Endothelial cell of umbilical vein (primary cell): ENCODE results near the gene SCYGR7. TPM values are rescaled to one million over a fixed set of nuclear protein-coding genes. Genes with fewer than 3 reads are reported as not detected.

Experiments
- BruUV-seq: library from RNA; stranded (reverse); fragments of 400-500 nt; replicated peaks from 2 replicates; lab custom pipeline; 2021; lab: Mats Ljungman, UMichigan
- CTCF ChIA-PET: fragments of 300-600, 350-600 bp; sonication (Branson Sonifier 250); formaldehyde crosslinking; loops from one replicate; lab custom pipeline; 2021; ENCODE audit warnings: antibody characterized with exemption, inconsistent platforms; lab: Charles Lee
- POLR2A ChIA-PET: fragments of 300-600, 350-600 bp; sonication (Branson Sonifier 250); formaldehyde crosslinking; loops from one replicate; lab custom pipeline; 2021; ENCODE audit warnings: antibody characterized with exemption, inconsistent platforms; lab: Charles Lee
- DNase-seq: peaks from one replicate; pipeline ENCODE4 v3.0.0-alpha.2; 2011; ENCODE audit warnings: low read depth, low spot score
- FAIRE-seq: peaks from 2 replicates; lab custom pipeline; 2011; peaks lifted over from hg19 to GRCh38; lab: Jason Lieb, UNC
- H2AFZ ChIP-seq: 2 replicates; pipeline ENCODE4 v1.6.0; 2012; ENCODE audit warnings: low read depth, low read length, control low read depth, inconsistent platforms
- H3K27ac ChIP-seq: 2 replicates; pipeline ENCODE4 v1.5.1; 2011; ENCODE audit warnings: low read depth, mild to moderate bottlenecking, control low read depth, low read length, moderate library complexity; ENCODE audit not compliant: insufficient read depth
- H3K27me3 ChIP-seq, 2 experiments: 2 replicates each; pipeline versions ENCODE4 v1.6.0 to v1.6.1; 2011; ENCODE audit warnings: low read length in 2 of 2, mixed read lengths in 1 of 2; ENCODE audit not compliant: control insufficient read depth in 2 of 2, insufficient read depth in 2 of 2
- H3K36me3 ChIP-seq, 2 experiments: 2 replicates in 1 of 2; 3 replicates in 1 of 2; pipeline ENCODE4 v1.5.1; 2011; ENCODE audit warnings: low read length in 2 of 2, mild to moderate bottlenecking in 1 of 2, moderate library complexity in 1 of 2; ENCODE audit not compliant: control insufficient read depth in 2 of 2, insufficient read depth in 2 of 2; ENCODE audit errors: extremely low read depth in 1 of 2
- H3K4me1 ChIP-seq: 3 replicates; pipeline ENCODE4 v1.5.1; 2011; ENCODE audit warnings: mild to moderate bottlenecking, low read length; ENCODE audit not compliant: control insufficient read depth, insufficient read depth; ENCODE audit errors: extremely low read depth
- H3K4me2 ChIP-seq: 2 replicates; pipeline ENCODE4 v1.6.1; 2011; ENCODE audit warnings: low read length, control low read depth, mixed read lengths; ENCODE audit not compliant: insufficient read depth
- H3K4me3 ChIP-seq, 3 experiments: fragments of 200-600 bp in 1 of 3; sonication (generic), shearing (Covaris generic) in 1 of 3; replicated peaks in 1 of 3; 2 replicates each; pipeline ENCODE4 v1.5.1; 2011 to 2016; ENCODE audit warnings: control low read depth in 3 of 3, low read length in 3 of 3, mild to moderate bottlenecking in 2 of 3, inconsistent platforms in 1 of 3, low read depth in 1 of 3, moderate library complexity in 1 of 3; ENCODE audit not compliant: insufficient read depth in 1 of 3
- H3K79me2 ChIP-seq: 2 replicates; pipeline ENCODE4 v1.6.0; 2012; ENCODE audit warnings: low read length, inconsistent platforms; ENCODE audit not compliant: control insufficient read depth, insufficient read depth
- H3K9ac ChIP-seq: replicated peaks from 2 replicates; pipeline ENCODE3; 2011; ENCODE audit warnings: low read length, control low read depth; ENCODE audit not compliant: insufficient read depth; ENCODE audit errors: extremely low read depth
- H3K9me1 ChIP-seq: replicated peaks from 3 replicates; pipeline ENCODE4 v1.6.0; 2011; ENCODE audit warnings: mild to moderate bottlenecking, low read length; ENCODE audit not compliant: control insufficient read depth, insufficient read depth; ENCODE audit errors: extremely low read depth
- H3K9me3 ChIP-seq: replicated peaks from 2 replicates; pipeline ENCODE4 v1.5.1; 2012; ENCODE audit warnings: low read length, inconsistent platforms; ENCODE audit not compliant: control insufficient read depth, insufficient read depth
- H4K20me1 ChIP-seq: replicated peaks from 2 replicates; pipeline ENCODE3; 2011; ENCODE audit warnings: mild to moderate bottlenecking, low read length; ENCODE audit not compliant: control insufficient read depth, insufficient read depth; ENCODE audit errors: extremely low read depth
- EZH2 ChIP-seq: IDR thresholded peaks from 2 replicates; pipeline ENCODE4 v1.6.1; 2012; ENCODE audit warnings: borderline replicate concordance, low read depth, mild to moderate bottlenecking, moderate library complexity, low read length, inconsistent platforms; ENCODE audit not compliant: severe bottlenecking
- FOS ChIP-seq: IDR thresholded peaks from 2 replicates; pipeline ENCODE4 v1.6.1; 2011; ENCODE audit warnings: mild to moderate bottlenecking, low read length, moderate library complexity, borderline replicate concordance; ENCODE audit not compliant: insufficient read depth
- GATA2 ChIP-seq: IDR thresholded peaks from 2 replicates; pipeline ENCODE4 v1.7.0; 2011; ENCODE audit warnings: low read depth, mild to moderate bottlenecking, moderate library complexity, mixed read lengths, low read length; ENCODE audit not compliant: insufficient read length, insufficient read depth
- JUN ChIP-seq: IDR thresholded peaks from 2 replicates; pipeline ENCODE4 v1.6.1; 2011; ENCODE audit warnings: borderline replicate concordance, low read depth; ENCODE audit not compliant: insufficient read length, insufficient read depth
- MYC ChIP-seq: IDR thresholded peaks from one replicate; pipeline ENCODE4 v1.6.1; 2011; ENCODE audit warnings: mild to moderate bottlenecking, low read depth, low read length
- POLR2A ChIP-seq: IDR thresholded peaks from 2 replicates; pipeline ENCODE4 v1.6.1; 2012; ENCODE audit warnings: low read depth, mild to moderate bottlenecking, control low read depth, low read length
- POLR2AphosphoS5 ChIP-seq: IDR thresholded peaks from 2 replicates; pipeline ENCODE4 v1.6.1; 2012; ENCODE audit warnings: low read depth, mild to moderate bottlenecking, control low read depth, low read length, moderate library complexity; ENCODE audit not compliant: insufficient read depth
- dilution Hi-C: fragments of 300-500 bp; cut with MboI; formaldehyde crosslinking; loops from one replicate; pipeline ENCODE4 v1.15.0; 2019; ENCODE audit warnings: low sequenced_read_pairs; ENCODE audit not compliant: extremely low pct_ligation_motif_present
- intact Hi-C: fragments of 100-400 bp; cut with micrococcal nuclease; formaldehyde crosslinking; loops from one replicate; pipeline ENCODE4 v1.10.0; 2022
- polyA plus RNA-seq, 4 experiments: library from polyadenylated mRNA; depleted of rRNA in 3 of 4; stranded (reverse) in 3 of 4; unstranded in 1 of 4; fragments of >200 nt; gene quantifications; 2 replicates each; pipeline versions ENCODE4 v1.2.1 to v1.2.3, GENCODE V29; 2011 to 2012; ENCODE audit warnings: missing spikeins in 1 of 4
- total RNA-seq: library from RNA; stranded (reverse); gene quantifications from 2 replicates; pipeline ENCODE4 v1.2.3, GENCODE V29; 2021
- TF ChIP-seq, protein P1 (sequence below): IDR thresholded peaks from 2 replicates; pipeline ENCODE4 v1.6.1; 2011; ENCODE audit not compliant: insufficient read depth, insufficient read length
- TF ChIP-seq, protein P2 (sequence below), 2 donors: IDR thresholded peaks; 1 replicate in 1 of 2; 2 replicates in 1 of 2; pipeline ENCODE4 v1.5.1; 2011; ENCODE audit warnings: low read length in 2 of 2, mild to moderate bottlenecking in 2 of 2, moderate library complexity in 2 of 2, control low read depth in 1 of 2, inconsistent platforms in 1 of 2, low read depth in 1 of 2; ENCODE audit not compliant: insufficient read depth in 1 of 2; ENCODE audit errors: extremely low read depth in 1 of 2

The SCYGR7 gene
- total and polyA plus RNA-seq, 2 donors (not counting 3 experiments of a cell fraction or from before 2014, with no cell fraction given): not detected

DNA sequence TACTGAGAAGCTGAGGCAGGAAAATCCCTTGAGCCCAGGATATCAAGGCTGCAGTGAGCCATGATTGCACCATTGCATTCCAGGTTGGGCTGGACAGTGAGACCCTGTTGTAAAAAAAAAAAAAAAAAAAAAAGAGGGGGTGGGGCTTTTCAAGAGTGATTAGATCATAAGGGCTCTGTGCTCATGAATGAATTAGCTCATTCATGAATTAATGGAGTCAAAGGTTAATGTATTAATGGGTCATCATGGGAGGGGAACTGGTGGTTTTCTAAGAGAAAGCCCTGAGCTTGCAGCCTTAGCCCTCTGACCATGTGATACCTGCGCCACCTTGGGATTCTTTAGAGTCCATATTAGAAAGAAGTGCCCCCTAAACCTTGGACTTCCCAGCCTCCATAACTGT, 14.8 kb upstream of the SCYGR7 start:
- no peaks in the 10 kb centered on the region for H3K36me3 ChIP-seq
- TF ChIP-seq EZH2: no peak
- no peak for TF ChIP-seq POLR2AphosphoS5
- no peak for TF ChIP-seq FOS
- no peak for TF ChIP-seq JUN
- TF ChIP-seq, protein P1, sequence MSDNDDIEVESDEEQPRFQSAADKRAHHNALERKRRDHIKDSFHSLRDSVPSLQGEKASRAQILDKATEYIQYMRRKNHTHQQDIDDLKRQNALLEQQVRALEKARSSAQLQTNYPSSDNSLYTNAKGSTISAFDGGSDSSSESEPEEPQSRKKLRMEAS: no peak
- no peak for TF ChIP-seq POLR2A
- no peak for TF ChIP-seq MYC
- no peak overlapping the region for H3K27ac ChIP-seq
- no peaks in the 10 kb centered on the region for H3K4me1 ChIP-seq
- H3K27me3 ChIP-seq: peaks cover 0 to 2% of the 10 kb centered on the region in 2 experiments
- FAIRE-seq: no peak
- intact Hi-C loops (no loop called here), dilution Hi-C loops (no loop called here)
- no peak overlapping the region for H3K4me2 ChIP-seq
- ChIA-PET POLR2A (no interaction called here), CTCF (interaction anchor here (1.3 kb wide), 1 partner anchor 177 kb away, joined by 4 read pairs; no protein-coding TSS in a partner anchor)
- no peak overlapping the region for H3K4me3 ChIP-seq
- H3K9me1 ChIP-seq: no peaks in the 10 kb centered on the region
- BruUV-seq: no TSS peak
- H4K20me1 ChIP-seq: no peaks in the 10 kb centered on the region
- no peak overlapping the region for H3K9ac ChIP-seq
- H3K9me3 ChIP-seq: no peaks in the 10 kb centered on the region
- no peak for DNase-seq
- H2AFZ ChIP-seq: no peak overlapping the region
- H3K79me2 ChIP-seq: no peaks in the 10 kb centered on the region

DNA sequence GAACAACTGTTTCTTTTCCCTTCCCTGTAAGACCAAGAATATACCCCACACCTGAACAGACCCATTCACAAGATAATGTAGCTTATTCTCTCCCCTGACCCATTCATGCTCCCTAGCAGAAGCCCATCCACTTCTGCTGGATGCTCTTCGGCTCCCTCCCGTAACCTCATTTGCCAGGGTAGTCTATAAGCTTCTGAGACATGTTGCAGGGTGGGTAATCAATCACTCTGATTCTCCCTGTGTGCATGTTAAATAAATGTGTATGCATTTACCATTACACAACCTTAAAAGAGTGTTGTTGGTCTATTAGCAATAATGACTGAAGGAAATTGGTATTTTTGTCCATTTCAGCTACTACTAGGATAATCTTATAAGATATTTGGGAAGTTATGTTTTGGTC, 11.6 kb upstream of the SCYGR7 start:
- H3K27me3 ChIP-seq: peaks cover 0 to 2% of the 10 kb centered on the region in 2 experiments
- POLR2A ChIA-PET: no interaction called here
- H2AFZ ChIP-seq: no peak overlapping the region
- BruUV-seq: no TSS peak
- no peak for FAIRE-seq
- TF ChIP-seq, protein P2, sequence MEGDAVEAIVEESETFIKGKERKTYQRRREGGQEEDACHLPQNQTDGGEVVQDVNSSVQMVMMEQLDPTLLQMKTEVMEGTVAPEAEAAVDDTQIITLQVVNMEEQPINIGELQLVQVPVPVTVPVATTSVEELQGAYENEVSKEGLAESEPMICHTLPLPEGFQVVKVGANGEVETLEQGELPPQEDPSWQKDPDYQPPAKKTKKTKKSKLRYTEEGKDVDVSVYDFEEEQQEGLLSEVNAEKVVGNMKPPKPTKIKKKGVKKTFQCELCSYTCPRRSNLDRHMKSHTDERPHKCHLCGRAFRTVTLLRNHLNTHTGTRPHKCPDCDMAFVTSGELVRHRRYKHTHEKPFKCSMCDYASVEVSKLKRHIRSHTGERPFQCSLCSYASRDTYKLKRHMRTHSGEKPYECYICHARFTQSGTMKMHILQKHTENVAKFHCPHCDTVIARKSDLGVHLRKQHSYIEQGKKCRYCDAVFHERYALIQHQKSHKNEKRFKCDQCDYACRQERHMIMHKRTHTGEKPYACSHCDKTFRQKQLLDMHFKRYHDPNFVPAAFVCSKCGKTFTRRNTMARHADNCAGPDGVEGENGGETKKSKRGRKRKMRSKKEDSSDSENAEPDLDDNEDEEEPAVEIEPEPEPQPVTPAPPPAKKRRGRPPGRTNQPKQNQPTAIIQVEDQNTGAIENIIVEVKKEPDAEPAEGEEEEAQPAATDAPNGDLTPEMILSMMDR (IDR thresholded peaks at IDR 0.05; ENCODE audit: extremely low read depth in 1 of 2, insufficient read depth in 1 of 2, low read depth in 1 of 2, low read length in 2 of 2): no peak
- TF ChIP-seq EZH2: no peak
- TF ChIP-seq POLR2AphosphoS5: no peak
- TF ChIP-seq JUN: no peak
- TF ChIP-seq, protein P1: no peak
- no peak for TF ChIP-seq FOS
- no peak for TF ChIP-seq POLR2A
- TF ChIP-seq MYC: no peak
- TF ChIP-seq GATA2: no peak
- H3K27ac ChIP-seq: no peak overlapping the region
- dilution Hi-C loops: no loop called here
- no peak overlapping the region for H3K9ac ChIP-seq
- no peak overlapping the region for H3K4me2 ChIP-seq
- CTCF ChIA-PET: interaction anchor here (0.6 kb wide), 1 partner anchor 361 kb away, joined by 3 read pairs; no protein-coding TSS in a partner anchor
- no peak for DNase-seq
- H3K4me1 ChIP-seq: no peaks in the 10 kb centered on the region
- H3K9me1 ChIP-seq: no peaks in the 10 kb centered on the region
- H4K20me1 ChIP-seq: no peaks in the 10 kb centered on the region
- no peak overlapping the region for H3K4me3 ChIP-seq
- no peaks in the 10 kb centered on the region for H3K36me3 ChIP-seq
- H3K79me2 ChIP-seq: no peaks in the 10 kb centered on the region
- intact Hi-C loops: loop anchor here (2.0 kb wide), 1 partner anchor 50 kb away; no protein-coding TSS in a partner anchor
- no peaks in the 10 kb centered on the region for H3K9me3 ChIP-seq
